Measurements from ENCODE around the gene CNTNAP2. TPM values are rescaled to one million over a fixed set of nuclear protein-coding genes. Genes with fewer than 3 reads are reported as not detected.

Gene CNTNAP2
- total RNA-seq, 1 donor from 2014 or later = 0.59 TPM

DNA sequence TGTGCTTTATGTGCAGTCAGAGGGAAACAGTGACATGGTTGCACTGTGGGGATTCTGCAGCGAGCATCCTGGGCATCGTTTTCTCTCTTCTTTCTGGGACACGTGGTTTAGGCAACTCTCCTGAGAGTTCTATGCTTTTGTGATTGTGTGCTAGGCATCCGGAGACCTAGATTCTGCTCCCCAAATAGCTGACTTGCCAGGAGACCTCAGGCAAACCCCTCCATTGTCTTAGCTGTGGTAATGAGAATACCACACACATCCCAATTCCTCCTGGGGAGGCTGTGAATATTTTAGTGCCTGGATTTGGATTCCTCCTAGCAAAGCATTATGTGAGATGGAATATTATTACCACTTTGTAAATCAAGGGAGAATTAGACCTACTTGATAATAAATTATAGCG lies 1862.0 kb downstream of the CNTNAP2 start:
- TF ChIP-seq, protein P1, sequence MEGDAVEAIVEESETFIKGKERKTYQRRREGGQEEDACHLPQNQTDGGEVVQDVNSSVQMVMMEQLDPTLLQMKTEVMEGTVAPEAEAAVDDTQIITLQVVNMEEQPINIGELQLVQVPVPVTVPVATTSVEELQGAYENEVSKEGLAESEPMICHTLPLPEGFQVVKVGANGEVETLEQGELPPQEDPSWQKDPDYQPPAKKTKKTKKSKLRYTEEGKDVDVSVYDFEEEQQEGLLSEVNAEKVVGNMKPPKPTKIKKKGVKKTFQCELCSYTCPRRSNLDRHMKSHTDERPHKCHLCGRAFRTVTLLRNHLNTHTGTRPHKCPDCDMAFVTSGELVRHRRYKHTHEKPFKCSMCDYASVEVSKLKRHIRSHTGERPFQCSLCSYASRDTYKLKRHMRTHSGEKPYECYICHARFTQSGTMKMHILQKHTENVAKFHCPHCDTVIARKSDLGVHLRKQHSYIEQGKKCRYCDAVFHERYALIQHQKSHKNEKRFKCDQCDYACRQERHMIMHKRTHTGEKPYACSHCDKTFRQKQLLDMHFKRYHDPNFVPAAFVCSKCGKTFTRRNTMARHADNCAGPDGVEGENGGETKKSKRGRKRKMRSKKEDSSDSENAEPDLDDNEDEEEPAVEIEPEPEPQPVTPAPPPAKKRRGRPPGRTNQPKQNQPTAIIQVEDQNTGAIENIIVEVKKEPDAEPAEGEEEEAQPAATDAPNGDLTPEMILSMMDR (IDR thresholded peaks at IDR 0.05) = no peak
- no peak overlapping the region for H3K4me3 ChIP-seq
- DNase-seq = no peak

DNA sequence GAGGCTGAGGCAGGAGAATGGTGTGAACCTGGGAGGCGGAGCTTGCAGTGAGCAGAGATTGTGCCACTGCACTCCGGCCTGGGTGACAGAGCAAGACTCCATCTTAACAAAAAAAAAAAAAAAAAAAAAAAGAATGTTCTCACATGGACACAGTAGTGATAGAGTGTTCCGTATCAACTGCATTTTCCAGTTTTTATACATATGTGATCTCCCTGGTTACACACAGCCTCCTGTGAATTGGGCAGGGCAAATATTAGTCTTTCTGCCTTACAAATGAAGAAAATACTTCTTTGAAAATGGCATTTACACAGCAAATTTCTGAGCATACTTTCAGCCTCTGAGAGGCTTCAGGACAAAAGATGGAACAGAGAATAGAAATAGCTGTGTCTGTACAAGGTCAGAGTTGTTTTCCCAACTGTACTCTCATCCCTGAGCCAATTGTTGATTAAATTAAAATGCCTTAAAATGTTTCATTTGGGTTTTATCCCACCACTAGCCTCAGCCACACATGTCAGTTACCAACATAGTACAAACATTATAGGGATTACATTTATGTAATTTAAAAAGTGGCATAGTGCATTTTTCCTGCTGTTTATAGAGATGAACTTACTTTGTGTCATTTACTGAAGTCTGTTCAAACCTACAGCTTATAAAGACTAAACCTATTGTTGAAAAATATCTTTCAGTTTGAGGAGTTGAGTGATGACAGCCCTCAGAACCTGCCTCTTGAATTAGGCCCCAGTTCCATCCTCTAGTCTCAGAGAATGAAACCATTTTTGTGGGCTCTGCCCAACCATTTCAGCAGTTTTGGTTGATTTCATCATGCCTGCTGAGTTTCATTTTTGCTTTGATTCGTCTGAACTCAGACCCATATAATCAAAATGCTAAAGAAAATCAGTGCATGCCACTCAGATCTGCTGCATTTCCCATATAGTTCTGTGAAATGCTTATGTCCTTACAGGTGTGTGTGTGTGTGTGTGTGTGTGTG lies 1864.5 kb downstream of the CNTNAP2 start:
- Histone ChIP-seq H3K27ac (no peak overlapping the region), H3K27me3 (ENCODE audit: low read depth) (no peaks in the 10 kb centered on the region), H3K9me3 (no peaks in the 10 kb centered on the region), H3K4me1 (no peaks in the 10 kb centered on the region), H3K4me3 (no peak overlapping the region), H3K36me3 (no peaks in the 10 kb centered on the region)
- no peak for DNase-seq
- no peak for ATAC-seq
- intact Hi-C loops (cut with DNase I) = no loop called here
- TF ChIP-seq, protein P1 (IDR thresholded peaks at IDR 0.05) = no peak

More for the DNA sequence above, 1862.0 kb downstream of the CNTNAP2 start:
- H3K27me3 ChIP-seq (ENCODE audit: low read depth) = no peaks in the 10 kb centered on the region
- ATAC-seq = no peak
- H3K36me3 ChIP-seq = no peaks in the 10 kb centered on the region
- intact Hi-C loops (cut with DNase I) = no loop called here
- H3K4me1 ChIP-seq = no peaks in the 10 kb centered on the region
- H3K27ac ChIP-seq = no peak overlapping the region
- H3K9me3 ChIP-seq = no peaks in the 10 kb centered on the region

DNA sequence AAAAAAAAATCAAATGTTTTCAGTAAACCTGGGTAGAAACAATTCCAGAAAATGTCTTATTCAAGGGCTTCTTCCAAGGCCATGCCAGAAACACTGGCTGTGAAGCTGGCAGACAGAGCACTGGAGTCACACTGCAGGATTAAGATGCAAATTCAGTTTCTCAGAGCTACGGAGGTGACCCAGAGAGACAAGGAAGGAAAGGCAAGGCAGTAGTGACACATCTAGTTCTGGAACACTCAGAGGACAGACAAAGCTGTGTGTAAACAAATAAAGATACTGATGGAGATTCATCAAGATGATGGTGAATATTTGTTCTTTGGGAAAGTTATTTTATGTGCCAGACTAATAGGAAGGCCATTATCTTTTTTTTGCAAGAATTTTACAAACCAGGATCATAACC lies 1865.7 kb downstream of the CNTNAP2 start:
- intact Hi-C loops (cut with DNase I) = no loop called here
- H3K36me3 ChIP-seq = no peaks in the 10 kb centered on the region
- TF ChIP-seq, protein P1 (IDR thresholded peaks at IDR 0.05) = no peak

DNA sequence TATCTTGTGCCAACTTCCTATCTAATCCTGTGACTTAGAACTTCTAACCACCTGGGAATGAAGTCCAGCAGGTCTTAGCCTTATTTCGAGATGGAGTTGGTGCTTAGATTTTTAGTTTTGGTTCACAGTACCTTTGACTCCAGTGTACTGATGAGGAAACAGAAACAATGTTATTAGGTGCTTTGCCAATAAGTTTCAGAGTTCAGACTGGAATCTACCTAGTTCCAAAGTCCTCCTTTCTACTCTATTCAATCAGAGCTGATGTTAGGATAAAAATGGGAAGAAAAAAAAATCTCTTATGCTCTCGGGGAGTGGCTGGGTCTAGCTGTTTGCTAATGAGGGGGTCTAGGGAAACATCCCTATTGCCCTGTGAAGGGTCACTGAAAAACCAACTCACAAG lies 1867.7 kb downstream of the CNTNAP2 start:
- Histone ChIP-seq H3K4me1 (no peaks in the 10 kb centered on the region), H3K9me3 (no peaks in the 10 kb centered on the region), H3K27ac (no peak overlapping the region), H3K4me3 (no peak overlapping the region), H3K27me3 (ENCODE audit: low read depth) (no peaks in the 10 kb centered on the region), H3K36me3 (no peaks in the 10 kb centered on the region)
- DNase-seq (no peak), ATAC-seq (no peak)
- TF ChIP-seq, protein P1 (IDR thresholded peaks at IDR 0.05) = no peak
- intact Hi-C loops (cut with DNase I) = no loop called here

More for the DNA sequence above, 1865.7 kb downstream of the CNTNAP2 start:
- Histone ChIP-seq H3K4me3 (no peak overlapping the region), H3K9me3 (no peaks in the 10 kb centered on the region), H3K27ac (no peak overlapping the region), H3K4me1 (no peaks in the 10 kb centered on the region), H3K27me3 (ENCODE audit: low read depth) (no peaks in the 10 kb centered on the region)
- ATAC-seq (no peak), DNase-seq (no peak)

DNA sequence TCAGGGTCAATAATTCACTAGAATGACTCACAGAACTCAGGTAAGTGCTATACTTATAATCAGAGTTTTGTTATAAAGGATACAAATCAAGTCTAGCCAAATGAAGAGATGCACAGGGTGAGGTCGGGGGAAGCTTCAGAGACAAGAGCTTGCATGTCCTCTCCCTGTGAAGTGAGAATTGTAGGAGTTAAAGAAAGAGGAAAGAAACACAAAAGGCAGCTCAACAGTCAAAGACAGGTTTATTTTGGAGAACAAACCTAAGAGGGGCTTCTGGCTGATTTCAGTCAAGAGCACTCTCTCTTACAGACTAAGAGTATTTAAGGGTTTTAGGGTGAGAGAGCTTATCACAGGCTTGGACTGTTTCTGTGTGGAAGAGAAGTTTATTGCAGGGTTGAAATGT lies 1873.5 kb downstream of the CNTNAP2 start:
- no peak for ATAC-seq
- Histone ChIP-seq H3K27ac (no peak overlapping the region), H3K27me3 (ENCODE audit: low read depth) (no peaks in the 10 kb centered on the region), H3K36me3 (no peaks in the 10 kb centered on the region), H3K9me3 (no peaks in the 10 kb centered on the region), H3K4me3 (no peak overlapping the region), H3K4me1 (no peaks in the 10 kb centered on the region)
- intact Hi-C loops (cut with DNase I) = no loop called here
- TF ChIP-seq, protein P1 (IDR thresholded peaks at IDR 0.05) = no peak
- DNase-seq = no peak

All from lower lobe of right lung (tissue), 2 donors.